Fibroblast of villous mesenchyme (primary cell): ENCODE measurements around the gene TNRC6C. TPM values are rescaled to one million over a fixed set of nuclear protein-coding genes. Genes with fewer than 3 reads are reported as not detected.

Experiments
- DNase-seq: peaks from one replicate; pipeline ENCODE4 v3.0.0-alpha.2; 2010; ENCODE audit warnings: low read depth
- H3K4me3 ChIP-seq: 2 replicates; pipeline ENCODE4 v1.5.1; 2011; ENCODE audit warnings: low read depth, mild to moderate bottlenecking, low read length
- CTCF ChIP-seq: IDR thresholded peaks from 2 replicates; pipeline ENCODE4 v1.5.1; 2012; ENCODE audit warnings: low read depth, mild to moderate bottlenecking, low read length; ENCODE audit not compliant: insufficient read depth
- small RNA-seq: library from RNA; depleted of rRNA; stranded (forward); fragments of <200 nt; gene quantifications from one replicate; pipeline ENCODE3, GENCODE V24; 2012
- total RNA-seq: library from RNA; depleted of rRNA; stranded (reverse); fragments of >200 nt; gene quantifications from 2 replicates; pipeline ENCODE4 v1.2.3, GENCODE V29; 2012

TNRC6C gene
- total RNA-seq, 1 donor = 4.3 TPM

GRCh38 chr17:78147315-78147998 is 189.0 kb downstream of the TNRC6C start:
- TF ChIP-seq CTCF = no peak
- no peak overlapping the region for H3K4me3 ChIP-seq
- DNase-seq = no peak

GRCh38 chr17:78148286-78149016 is 189.9 kb downstream of the TNRC6C start:
- no peak for DNase-seq
- H3K4me3 ChIP-seq = no peak overlapping the region
- TF ChIP-seq CTCF = no peak

- DNase-seq = no peak
- H3K4me3 ChIP-seq = no peak overlapping the region
- no peak for TF ChIP-seq CTCF
Observed at GRCh38 chr17:78151514-78152008, 193.1 kb downstream of the TNRC6C start.

GRCh38 chr17:78154903-78155811 is 196.7 kb downstream of the TNRC6C start:
- DNase-seq = no peak
- TF ChIP-seq CTCF = no peak
- no peak overlapping the region for H3K4me3 ChIP-seq

Small RNA genes lying within 50 kb of the gene (small RNA-seq; reads per million reads assigned to genes)
- 0.38 reads per million for gene RNU1-80P
- gene RNU6-625P = not detected

Other genes starting within 250 kb of the TNRC6C start
- 4.2 and 5.2 TPM in 2 replicates for gene TMC6, start 170.1 kb downstream of the TNRC6C start, total RNA-seq
- gene TMC8, start 172.1 kb downstream of the TNRC6C start, total RNA-seq = not detected in 2 replicates
- not detected in 2 replicates for gene C17orf99, start 187.7 kb downstream of the TNRC6C start, total RNA-seq
- 10.6 and 16.0 TPM in 2 replicates for gene SYNGR2, start 209.9 kb downstream of the TNRC6C start, total RNA-seq
- gene TK1, start 228.3 kb downstream of the TNRC6C start, total RNA-seq = 87.2 and 158 TPM in 2 replicates
- 19.0 and 21.6 TPM in 2 replicates for gene AFMID, start 228.7 kb downstream of the TNRC6C start, total RNA-seq